Common myeloid progenitor, CD34-positive (primary cell): ENCODE data around the gene ARID5A.
"Not testable (repeated sequence)": the region's sequence is repeated elsewhere in the genome, so short reads cannot be mapped to it uniquely, and the experiment has no call there.

Experiments
- CTCF ChIA-PET: fragments of 350-600 bp; sonication (Branson Sonifier 250); formaldehyde crosslinking; loops from one replicate; lab custom pipeline; 2021; ENCODE audit warnings: antibody characterized with exemption; lab: Charles Lee
- POLR2A ChIA-PET: fragments of 350-600 bp; sonication (Branson Sonifier 250); formaldehyde crosslinking; loops from one replicate; lab custom pipeline; 2021; ENCODE audit warnings: antibody characterized with exemption; lab: Charles Lee
- DNase-seq, 3 donors: peaks; one replicate each; pipeline versions ENCODE4 v3.0.0 to v3.0.0-alpha.2; 2013
- H3K27ac ChIP-seq, 2 experiments: 1 replicate in 1 of 2; 2 replicates in 1 of 2; pipeline ENCODE4 v1.7.0; 2013; ENCODE audit warnings: inconsistent platforms in 2 of 2, low read length in 2 of 2, mild to moderate bottlenecking in 2 of 2, low read depth in 1 of 2, moderate library complexity in 1 of 2; ENCODE audit not compliant: severe bottlenecking in 2 of 2, insufficient read depth in 1 of 2, poor library complexity in 1 of 2
- H3K27me3 ChIP-seq, 5 experiments: replicated peaks in 2 of 5; 1 replicate in 3 of 5; 2 replicates in 2 of 5; pipeline versions ENCODE4 v1.6.1 to v1.7.0; 2013; ENCODE audit warnings: low read length in 4 of 5, mild to moderate bottlenecking in 2 of 5, moderate library complexity in 2 of 5, inconsistent platforms in 1 of 5; ENCODE audit not compliant: insufficient read depth in 5 of 5, control insufficient read depth in 4 of 5
- H3K36me3 ChIP-seq, 4 experiments: 1 replicate in 2 of 4; 2 replicates in 2 of 4; pipeline versions ENCODE4 v1.6.1 to v1.7.0; 2013; ENCODE audit warnings: low read length in 3 of 4, control low read depth in 1 of 4, mild to moderate bottlenecking in 1 of 4; ENCODE audit not compliant: control insufficient read depth in 4 of 4, insufficient read depth in 4 of 4
- H3K4me1 ChIP-seq, 4 experiments: 1 replicate in 3 of 4; 2 replicates in 1 of 4; pipeline versions ENCODE4 v1.6.1 to v1.7.1; 2013; ENCODE audit warnings: low read length in 3 of 4, mild to moderate bottlenecking in 3 of 4, control low read depth in 1 of 4, inconsistent platforms in 1 of 4, moderate library complexity in 1 of 4; ENCODE audit not compliant: control insufficient read depth in 4 of 4, insufficient read depth in 4 of 4; ENCODE audit errors: control extremely low read depth in 1 of 4
- H3K4me3 ChIP-seq, 7 experiments: 1 replicate in 4 of 7; 2 replicates in 3 of 7; pipeline versions ENCODE4 v1.5.1 to v1.7.0; 2013; ENCODE audit warnings: mild to moderate bottlenecking in 7 of 7, low read length in 6 of 7, moderate library complexity in 6 of 7, inconsistent platforms in 2 of 7, low read depth in 2 of 7, control low read depth in 1 of 7; ENCODE audit not compliant: insufficient read depth in 4 of 7, control insufficient read depth in 1 of 7; ENCODE audit errors: extremely low read depth in 1 of 7
- H3K9me3 ChIP-seq, 5 experiments: 1 replicate in 4 of 5; 2 replicates in 1 of 5; pipeline versions ENCODE4 v1.6.1 to v1.7.1; 2013; ENCODE audit warnings: low read length in 4 of 5, mild to moderate bottlenecking in 2 of 5, inconsistent platforms in 1 of 5, low read depth in 1 of 5, moderate library complexity in 1 of 5; ENCODE audit not compliant: control insufficient read depth in 4 of 5, insufficient read depth in 2 of 5; ENCODE audit errors: control extremely low read depth in 1 of 5
- WGBS: methylation state at CpG from one replicate; pipeline ENCODE4 v1.1.5; 2013; ENCODE audit not compliant: insufficient coverage; 5-methylcytosine and 5-hydroxymethylcytosine counted together

The ARID5A gene

GRCh38 chr2:96495982-96496629 is 40.4 kb upstream of the ARID5A start:
- ChIA-PET CTCF (interaction anchor here (1.0 to 2.0 kb wide), 2 partner anchors 10 to 15 kb away, joined by 3 to 12 read pairs; partner anchors contain the start of gene NEURL3), POLR2A (no interaction called here)
- Histone ChIP-seq H3K27me3 (no peaks in the 10 kb centered on the region), H3K27ac (no peak overlapping the region), H3K4me1 (peaks cover 0 to 19% (median 9%) of the 10 kb centered on the region in 4 experiments), H3K4me3 (no peak overlapping the region), H3K9me3 (peaks cover 0 to 7% (median 6%) of the 10 kb centered on the region in 5 experiments), H3K36me3 (no peaks in the 10 kb centered on the region)
- WGBS = 100% methylated on average over 1 of the region's 6 CpGs
- DNase-seq = peak in 2 of 3 donors; percentile 17 to 32

- ChIA-PET CTCF (interaction anchor here (0.7 kb wide), 1 partner anchor 11 kb away, joined by 3 read pairs; no protein-coding TSS in a partner anchor), POLR2A (no interaction called here)
Observed at GRCh38 chr2:96498021-96498431, 38.5 kb upstream of the ARID5A start.

DNA sequence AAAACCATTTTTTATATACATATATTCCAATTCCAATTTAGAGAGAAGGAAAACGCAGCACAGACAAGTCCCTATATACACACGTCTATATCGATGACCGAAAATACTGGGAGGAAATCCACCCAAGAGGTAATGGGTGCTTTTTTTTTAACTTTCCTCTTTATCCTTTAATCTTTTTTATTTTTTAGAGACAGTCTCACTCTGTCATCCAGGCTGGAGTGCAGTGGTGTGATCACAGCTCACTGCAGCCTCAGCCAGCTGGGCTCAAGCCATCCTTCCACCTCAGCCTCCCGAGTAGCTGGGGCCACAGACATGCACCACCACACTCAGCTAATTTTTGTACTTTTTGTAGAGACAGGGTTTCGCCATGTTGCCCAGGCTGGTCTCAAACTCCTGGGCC is 37.9 kb upstream of the ARID5A start:
- H3K9me3 ChIP-seq, DNase-seq, H3K27me3 ChIP-seq, POLR2A ChIA-PET, H3K36me3 ChIP-seq, H3K27ac ChIP-seq, H3K4me3 ChIP-seq: not testable (repeated sequence)
- CTCF ChIA-PET = interaction anchor here (0.7 kb wide), 1 partner anchor 10 kb away, joined by 3 read pairs; no protein-coding TSS in a partner anchor
- H3K4me1 ChIP-seq = peaks cover 0 to 44% (median 27%) of the 10 kb centered on the region in 4 experiments
- WGBS = 96% methylated on average over 5 of the region's 6 CpGs

More at GRCh38 chr2:96498021-96498431, 38.5 kb upstream of the ARID5A start:
- DNase-seq = peak in 2 of 3 donors; percentile 77 to 85
- peaks cover 0 to 7% (median 6%) of the 10 kb centered on the region in 5 experiments for H3K9me3 ChIP-seq
- no peaks in the 10 kb centered on the region for H3K27me3 ChIP-seq
- H3K4me1 ChIP-seq = peaks cover 0 to 39% (median 25%) of the 10 kb centered on the region in 4 experiments
- no peaks in the 10 kb centered on the region for H3K36me3 ChIP-seq
- no peak overlapping the region for H3K4me3 ChIP-seq
- H3K27ac ChIP-seq = no peak overlapping the region
- 77% methylated on average over 12 of the region's 12 CpGs for WGBS

DNA sequence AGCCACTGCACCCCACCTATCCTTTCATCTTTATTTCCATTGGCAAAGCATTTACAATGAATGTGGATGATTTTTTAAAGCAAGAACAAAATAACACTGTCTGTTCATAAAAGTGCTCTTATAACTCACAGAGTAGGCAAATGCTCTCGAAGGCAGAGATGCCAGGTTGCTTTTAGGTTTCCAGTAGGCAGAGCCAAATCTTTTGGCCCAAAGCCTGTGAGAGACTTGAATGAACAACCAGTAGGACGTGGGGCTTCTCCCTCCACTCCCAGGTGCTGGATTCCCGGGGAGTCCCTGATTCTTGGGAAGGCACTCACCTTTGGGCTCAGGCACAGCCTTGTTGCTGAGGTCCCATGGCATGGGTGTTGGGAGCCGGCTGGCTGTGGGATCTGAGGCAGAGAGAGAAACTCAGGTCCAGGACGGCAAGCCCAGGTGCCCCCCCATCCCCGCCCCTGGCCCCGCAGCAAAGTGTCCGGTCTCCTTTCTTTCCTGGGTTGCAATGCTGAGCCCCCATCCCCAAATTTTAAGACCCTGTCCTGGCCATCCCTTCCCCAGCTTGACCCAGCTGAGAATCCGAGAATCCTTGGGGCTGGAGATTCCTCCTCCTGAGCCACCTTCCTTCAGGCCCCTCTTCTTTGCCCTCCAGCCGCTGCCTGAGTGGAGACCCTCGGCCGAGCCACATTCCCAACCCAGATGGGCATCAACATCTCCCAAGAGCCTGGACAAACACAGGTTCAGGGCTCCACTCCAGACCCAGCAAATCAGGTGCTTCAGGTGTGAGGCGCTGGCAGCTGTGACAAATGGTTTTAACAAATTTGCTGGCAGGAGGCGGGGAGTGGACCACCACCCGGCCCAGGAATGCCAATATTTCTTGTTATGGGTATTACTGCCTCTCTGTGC is 37.2 kb upstream of the ARID5A start:
- 95% methylated on average over 15 of the region's 15 CpGs for WGBS
- Histone ChIP-seq H3K9me3 (peaks cover 0 to 7% (median 6%) of the 10 kb centered on the region in 5 experiments), H3K27ac (no peak overlapping the region), H3K27me3 (no peaks in the 10 kb centered on the region), H3K36me3 (no peaks in the 10 kb centered on the region), H3K4me3 (no peak overlapping the region), H3K4me1 (peaks cover 0 to 45% (median 27%) of the 10 kb centered on the region in 4 experiments)
- ChIA-PET CTCF (interaction anchor here (0.6 to 1.2 kb wide), 2 partner anchors 9 to 92 kb away, joined by 3 read pairs; no protein-coding TSS in a partner anchor), POLR2A (no interaction called here)
- DNase-seq = no peak

- POLR2A ChIA-PET = no interaction called here
- CTCF ChIA-PET = interaction anchor here (0.6 to 1.2 kb wide), 2 partner anchors 10 to 93 kb away, joined by 3 read pairs; no protein-coding TSS in a partner anchor
Observed at GRCh38 chr2:96500385-96501066, 36.0 kb upstream of the ARID5A start.

GRCh38 chr2:96501471-96501874 is 35.1 kb upstream of the ARID5A start:
- 0% methylated on average over 2 of the region's 2 CpGs for WGBS
- H3K4me3 ChIP-seq = peak overlapping the region in 1 of 7 experiments; percentile 20
- H3K27ac ChIP-seq = no peak overlapping the region
- no peaks in the 10 kb centered on the region for H3K27me3 ChIP-seq
- peak in 2 of 3 donors; percentile 89 to 90 for DNase-seq
- no peaks in the 10 kb centered on the region for H3K9me3 ChIP-seq
- no peaks in the 10 kb centered on the region for H3K36me3 ChIP-seq
- POLR2A ChIA-PET = no interaction called here
- H3K4me1 ChIP-seq = peaks cover 0 to 45% (median 27%) of the 10 kb centered on the region in 4 experiments
- CTCF ChIA-PET = no interaction called here

More at GRCh38 chr2:96500385-96501066, 36.0 kb upstream of the ARID5A start:
- H3K27me3 ChIP-seq = no peaks in the 10 kb centered on the region
- no peak for DNase-seq
- no peak overlapping the region for H3K4me3 ChIP-seq
- H3K27ac ChIP-seq = no peak overlapping the region
- no peaks in the 10 kb centered on the region for H3K36me3 ChIP-seq
- peaks cover 0 to 5% (median 3%) of the 10 kb centered on the region in 5 experiments for H3K9me3 ChIP-seq
- H3K4me1 ChIP-seq = peaks cover 0 to 45% (median 27%) of the 10 kb centered on the region in 4 experiments
- 62% methylated on average over 57 of the region's 64 CpGs for WGBS
